ENCODE measurements around the gene ATL2.
"Not testable (repeated sequence)": the region's sequence is repeated elsewhere in the genome, so short reads cannot be mapped to it uniquely, and the experiment has no call there.

The ATL2 gene

GRCh38 chr2:38260469-38260868 lies 116.6 kb downstream of the ATL2 start:
- Histone ChIP-seq H3K27ac (no peak overlapping the region), H3K4me3 (no peak overlapping the region)
- no peak for DNase-seq (ENCODE audit: low spot score)
- no peak for TF ChIP-seq CTCF (IDR thresholded peaks at IDR 0.05)

GRCh38 chr2:38259311-38259710 lies 117.8 kb downstream of the ATL2 start:
- Histone ChIP-seq H3K4me3 (no peak overlapping the region), H3K27ac (no peak overlapping the region)
- no peak for TF ChIP-seq CTCF (IDR thresholded peaks at IDR 0.05)
- no peak for DNase-seq (ENCODE audit: low spot score)

GRCh38 chr2:38257680-38258079 lies 119.4 kb downstream of the ATL2 start:
- DNase-seq (ENCODE audit: low spot score); H3K4me3 ChIP-seq; H3K27ac ChIP-seq: not testable (repeated sequence)

GRCh38 chr2:38256610-38257009 lies 120.5 kb downstream of the ATL2 start:
- no peak for DNase-seq (ENCODE audit: low spot score)
- no peak for TF ChIP-seq CTCF (IDR thresholded peaks at IDR 0.05)
- H3K27ac ChIP-seq, result no peak overlapping the region
- H3K4me3 ChIP-seq, result no peak overlapping the region

- Histone ChIP-seq H3K4me3 (no peak overlapping the region), H3K27ac (no peak overlapping the region)
- TF ChIP-seq CTCF (IDR thresholded peaks at IDR 0.05), result no peak
- no peak for DNase-seq (ENCODE audit: low spot score)
Measured at GRCh38 chr2:38255211-38255610, 121.9 kb downstream of the ATL2 start.

GRCh38 chr2:38254796-38255195 lies 122.3 kb downstream of the ATL2 start:
- no peak for TF ChIP-seq CTCF (IDR thresholded peaks at IDR 0.05)

GRCh38 chr2:38251940-38252339 lies 125.1 kb downstream of the ATL2 start:
- no peak for TF ChIP-seq CTCF (IDR thresholded peaks at IDR 0.05)
- Histone ChIP-seq H3K4me3 (no peak overlapping the region), H3K27ac (no peak overlapping the region)
- no peak for DNase-seq (ENCODE audit: low spot score)

More at GRCh38 chr2:38254796-38255195, 122.3 kb downstream of the ATL2 start:
- H3K4me3 ChIP-seq, result no peak overlapping the region
- no peak for DNase-seq (ENCODE audit: low spot score)
- H3K27ac ChIP-seq, result no peak overlapping the region

- no peak for DNase-seq (ENCODE audit: low spot score)
- no peak overlapping the region for H3K27ac ChIP-seq
- no peak for TF ChIP-seq CTCF (IDR thresholded peaks at IDR 0.05)
- H3K4me3 ChIP-seq, result no peak overlapping the region
Measured at GRCh38 chr2:38248707-38249106, 128.4 kb downstream of the ATL2 start.

Data from coronary artery (tissue), 2 donors.